ENCODE results near the gene CHST7.

CHST7 gene

DNA sequence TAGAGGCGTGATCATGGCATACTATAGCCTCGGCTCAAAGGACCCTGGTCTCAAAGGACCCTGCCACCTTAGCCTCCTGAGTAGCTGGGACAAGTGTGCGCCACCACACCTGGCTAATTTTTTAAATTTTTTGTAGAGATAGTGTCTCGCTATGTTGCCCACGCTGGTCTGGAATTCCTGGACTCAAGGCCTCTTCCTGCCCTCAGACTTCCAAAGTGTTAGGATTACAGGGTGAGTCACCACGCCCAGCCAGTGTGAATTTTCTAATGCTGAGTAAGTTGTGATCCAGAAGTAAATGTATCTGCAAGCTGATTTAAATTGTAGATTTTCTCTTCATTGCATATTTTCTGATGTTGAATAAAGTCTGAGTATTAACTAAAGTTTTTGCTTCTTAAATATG lies 25.7 kb upstream of the CHST7 start:
- DNase-seq (ENCODE audit: low read depth): no peak
- no peak overlapping the region for H3K4me3 ChIP-seq (ENCODE audit: low read depth, low read length)
- TF ChIP-seq, protein P1, sequence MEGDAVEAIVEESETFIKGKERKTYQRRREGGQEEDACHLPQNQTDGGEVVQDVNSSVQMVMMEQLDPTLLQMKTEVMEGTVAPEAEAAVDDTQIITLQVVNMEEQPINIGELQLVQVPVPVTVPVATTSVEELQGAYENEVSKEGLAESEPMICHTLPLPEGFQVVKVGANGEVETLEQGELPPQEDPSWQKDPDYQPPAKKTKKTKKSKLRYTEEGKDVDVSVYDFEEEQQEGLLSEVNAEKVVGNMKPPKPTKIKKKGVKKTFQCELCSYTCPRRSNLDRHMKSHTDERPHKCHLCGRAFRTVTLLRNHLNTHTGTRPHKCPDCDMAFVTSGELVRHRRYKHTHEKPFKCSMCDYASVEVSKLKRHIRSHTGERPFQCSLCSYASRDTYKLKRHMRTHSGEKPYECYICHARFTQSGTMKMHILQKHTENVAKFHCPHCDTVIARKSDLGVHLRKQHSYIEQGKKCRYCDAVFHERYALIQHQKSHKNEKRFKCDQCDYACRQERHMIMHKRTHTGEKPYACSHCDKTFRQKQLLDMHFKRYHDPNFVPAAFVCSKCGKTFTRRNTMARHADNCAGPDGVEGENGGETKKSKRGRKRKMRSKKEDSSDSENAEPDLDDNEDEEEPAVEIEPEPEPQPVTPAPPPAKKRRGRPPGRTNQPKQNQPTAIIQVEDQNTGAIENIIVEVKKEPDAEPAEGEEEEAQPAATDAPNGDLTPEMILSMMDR (IDR thresholded peaks at IDR 0.05; ENCODE audit: control insufficient read depth, extremely low read depth, insufficient read depth): no peak

DNA sequence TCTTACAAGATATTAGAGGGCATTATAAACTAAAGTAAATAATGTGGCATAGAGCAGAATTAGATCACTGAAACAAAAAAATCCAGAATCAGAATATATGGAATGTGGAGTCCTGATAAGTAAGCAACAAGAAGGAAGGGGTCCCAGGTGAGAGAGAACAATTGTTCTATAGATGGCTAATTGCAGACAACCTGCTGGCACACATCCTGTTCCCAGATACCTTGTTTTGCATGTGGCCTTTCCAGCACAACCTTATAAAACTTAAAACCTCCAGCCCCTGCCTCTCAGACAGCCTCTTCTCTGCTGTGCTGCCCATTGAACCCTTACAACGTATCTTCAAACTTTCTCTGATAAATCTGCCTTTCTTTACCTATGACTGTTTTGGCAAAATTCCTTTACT lies 23.7 kb upstream of the CHST7 start:
- no peak overlapping the region for H3K4me3 ChIP-seq (ENCODE audit: low read depth, low read length)
- TF ChIP-seq, protein P1 (IDR thresholded peaks at IDR 0.05; ENCODE audit: control insufficient read depth, extremely low read depth, insufficient read depth): no peak
- DNase-seq (ENCODE audit: low read depth): no peak

DNA sequence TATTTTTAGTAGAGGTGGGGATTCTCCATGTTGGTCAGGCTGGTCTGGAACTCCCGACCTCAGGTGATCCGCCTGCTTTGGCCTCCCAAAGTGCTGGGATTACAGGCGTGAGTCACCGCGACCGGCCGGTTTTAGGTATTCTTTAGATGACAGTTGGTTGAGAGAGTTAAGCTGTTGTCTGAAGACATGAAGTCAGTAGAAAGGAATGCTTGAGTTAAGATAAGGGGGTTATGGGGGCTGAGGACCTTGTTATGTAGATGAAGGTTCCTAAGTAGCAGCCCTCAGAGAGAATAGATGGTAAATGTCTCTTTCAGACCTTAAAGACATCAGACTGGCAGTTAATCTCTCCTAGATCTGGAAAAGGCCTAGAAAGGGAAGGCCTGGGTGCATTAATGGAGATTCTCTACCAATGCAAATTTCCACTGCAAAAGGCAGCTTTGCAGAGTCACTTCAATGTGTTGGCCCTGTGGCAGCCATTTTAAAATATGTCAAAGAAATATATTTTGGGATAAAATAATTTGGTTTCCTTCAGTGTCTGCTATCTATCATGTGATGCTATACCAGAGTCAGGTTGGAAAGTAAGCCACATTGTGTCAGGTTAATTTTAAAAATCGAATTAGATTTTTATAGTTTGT lies 22.0 kb upstream of the CHST7 start:
- H3K4me3 ChIP-seq (ENCODE audit: low read depth, low read length): no peak overlapping the region
- DNase-seq (ENCODE audit: low read depth): no peak
- TF ChIP-seq, protein P1 (IDR thresholded peaks at IDR 0.05; ENCODE audit: control insufficient read depth, extremely low read depth, insufficient read depth): no peak

DNA sequence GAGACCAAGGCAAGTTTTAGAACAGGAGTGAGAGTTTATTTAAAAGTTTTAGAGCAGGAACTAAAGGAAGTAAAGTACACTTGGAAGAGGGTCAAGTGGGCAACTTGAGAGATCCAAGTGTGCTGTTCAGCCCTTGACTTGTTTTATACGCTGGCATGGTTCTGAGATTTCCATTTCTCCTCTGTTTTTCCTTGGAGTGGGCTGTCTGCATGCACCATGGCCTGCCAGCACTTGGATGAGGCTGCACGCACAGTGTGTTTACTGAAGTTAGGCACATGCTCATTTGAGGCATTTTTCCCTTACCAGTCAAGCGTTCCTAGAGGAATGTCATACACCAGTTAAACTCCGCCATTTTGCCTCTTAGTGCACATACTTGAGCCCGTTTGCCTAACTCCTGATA lies 19.6 kb upstream of the CHST7 start:
- DNase-seq (ENCODE audit: low read depth): no peak
- no peak overlapping the region for H3K4me3 ChIP-seq (ENCODE audit: low read depth, low read length)
- TF ChIP-seq, protein P1 (IDR thresholded peaks at IDR 0.05; ENCODE audit: control insufficient read depth, extremely low read depth, insufficient read depth): no peak

DNA sequence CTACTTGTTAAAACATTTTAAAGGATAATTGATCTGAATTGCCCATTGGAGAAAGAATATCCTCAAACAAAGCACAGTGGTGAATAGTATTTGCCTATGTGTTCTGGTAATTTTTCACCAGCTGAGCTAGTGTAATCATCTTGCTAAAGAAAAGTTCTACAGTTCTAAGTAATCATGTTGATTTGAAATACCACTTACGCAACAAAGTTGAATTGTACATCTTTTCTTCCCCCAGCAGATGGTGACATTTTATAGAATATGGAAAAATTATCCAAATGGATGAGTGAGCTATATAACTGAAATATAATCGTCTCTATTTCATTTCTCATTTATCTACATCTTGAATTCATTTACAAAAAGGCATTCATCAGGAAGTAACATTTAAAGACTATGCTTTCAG lies 18.6 kb upstream of the CHST7 start:
- DNase-seq (ENCODE audit: low read depth): no peak
- TF ChIP-seq, protein P1 (IDR thresholded peaks at IDR 0.05; ENCODE audit: control insufficient read depth, extremely low read depth, insufficient read depth): peak; percentile 26; the same call in 1 of the 2 replicates
- H3K4me3 ChIP-seq (ENCODE audit: low read depth, low read length): no peak overlapping the region

DNA sequence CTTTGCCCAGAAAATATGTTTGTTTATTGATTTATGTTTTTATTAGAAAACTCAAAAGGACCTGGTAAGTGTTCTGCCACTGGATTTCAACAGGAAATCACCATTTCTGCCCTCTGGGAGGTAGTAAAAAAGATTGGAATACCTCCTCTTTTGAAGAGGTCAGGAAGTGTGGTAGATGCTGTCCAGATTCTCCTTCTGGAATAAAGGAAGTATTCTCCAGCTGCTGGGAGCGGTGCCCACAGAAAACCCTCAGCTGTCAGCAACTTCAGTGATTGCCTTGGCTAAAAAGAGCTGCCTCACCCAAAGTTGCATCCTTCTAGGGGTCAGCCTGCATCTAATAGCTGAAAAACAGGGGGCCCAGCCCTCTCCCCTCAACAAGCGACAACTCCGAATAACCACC lies 14.5 kb upstream of the CHST7 start:
- TF ChIP-seq, protein P1 (IDR thresholded peaks at IDR 0.05; ENCODE audit: control insufficient read depth, extremely low read depth, insufficient read depth): no peak
- H3K4me3 ChIP-seq (ENCODE audit: low read depth, low read length): no peak overlapping the region
- no peak for DNase-seq (ENCODE audit: low read depth)
